ENCODE data around the gene TANGO2.
A peak's percentile ranks its signal among the peaks of the same experiment; 100 is the strongest.

The TANGO2 gene

DNA sequence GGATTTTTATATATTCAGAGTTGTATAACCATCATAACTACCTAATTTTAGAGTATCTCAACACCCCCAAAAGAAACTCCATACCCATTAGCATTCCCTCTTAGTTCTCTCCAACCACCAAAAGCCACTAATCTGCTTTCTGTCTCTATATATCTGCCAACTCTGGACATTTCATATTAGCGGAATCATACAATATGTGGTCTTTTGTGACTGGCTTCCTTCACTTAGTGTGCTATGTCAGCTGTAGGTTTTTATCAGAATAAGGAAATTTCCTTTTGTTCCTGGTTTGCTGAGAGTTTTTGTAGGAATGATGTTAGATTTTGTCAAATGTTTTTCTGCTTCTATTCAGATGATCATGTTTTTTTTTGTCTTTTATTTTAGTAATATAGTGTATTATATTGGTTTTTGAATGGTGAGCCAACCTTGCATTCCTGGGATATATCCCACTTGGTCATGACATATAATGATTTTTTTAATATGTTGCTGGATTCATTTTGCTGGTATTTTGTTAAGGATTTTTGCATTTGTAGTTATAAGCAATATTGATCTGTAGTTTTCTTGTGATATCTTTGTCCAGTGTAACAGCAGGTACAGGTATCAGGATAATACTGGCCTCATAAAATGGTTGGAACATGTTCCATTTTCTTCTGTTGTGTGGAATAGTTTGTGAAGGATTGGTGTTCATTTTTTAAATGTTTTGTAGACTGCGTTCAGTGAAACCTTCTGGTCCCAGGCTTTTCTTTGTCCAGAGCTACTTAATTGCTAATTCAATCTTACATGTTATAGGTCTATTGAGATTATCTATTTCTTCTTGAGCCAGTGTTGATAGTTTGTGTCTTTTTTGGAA lies 75.9 kb downstream of the TANGO2 start:
- H3K27me3 ChIP-seq (ENCODE audit: insufficient read depth, low read depth, severe bottlenecking) = no peaks in the 10 kb centered on the region

DNA sequence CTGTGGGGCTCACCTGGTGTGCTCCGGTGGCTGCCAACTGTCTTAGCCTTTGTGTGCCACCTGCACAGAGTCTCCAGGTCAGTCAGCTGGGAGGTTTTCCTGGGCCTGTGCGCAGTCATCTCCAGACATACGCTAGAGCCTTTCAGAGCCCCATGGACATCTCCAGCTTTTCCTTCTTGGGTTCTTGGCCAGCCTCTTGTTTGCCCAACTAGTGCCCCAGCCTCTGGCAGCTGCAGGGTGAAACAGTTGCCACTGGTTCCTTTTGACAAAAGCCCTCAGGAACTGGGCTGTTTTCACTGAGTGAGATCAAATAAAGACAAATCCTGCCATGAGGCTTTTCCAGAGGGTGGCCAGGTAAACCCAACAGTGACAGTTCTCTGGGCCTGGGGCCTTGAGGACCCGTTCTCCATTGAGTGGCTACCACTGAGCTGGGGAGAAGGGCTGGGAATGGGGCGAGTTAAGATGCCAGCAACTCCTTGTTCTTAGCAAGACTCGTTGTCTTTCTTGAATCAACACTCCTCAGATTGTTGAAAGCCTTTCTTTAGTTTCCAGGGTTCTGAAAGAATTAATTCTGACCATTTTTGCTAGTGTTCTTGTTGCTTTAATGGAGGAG lies 78.3 kb downstream of the TANGO2 start:
- Histone ChIP-seq H3K9me3 (ENCODE audit: severe bottlenecking) (no peaks in the 10 kb centered on the region), H3K36me3 (peaks cover 89% of the 10 kb centered on the region), H3K4me3 (ENCODE audit: low read depth, low read length) (no peak overlapping the region), H3K27ac (no peak overlapping the region), H3K27me3 (ENCODE audit: insufficient read depth, low read depth, severe bottlenecking) (no peaks in the 10 kb centered on the region)
- DNase-seq = no peak
- TF ChIP-seq, protein P1, sequence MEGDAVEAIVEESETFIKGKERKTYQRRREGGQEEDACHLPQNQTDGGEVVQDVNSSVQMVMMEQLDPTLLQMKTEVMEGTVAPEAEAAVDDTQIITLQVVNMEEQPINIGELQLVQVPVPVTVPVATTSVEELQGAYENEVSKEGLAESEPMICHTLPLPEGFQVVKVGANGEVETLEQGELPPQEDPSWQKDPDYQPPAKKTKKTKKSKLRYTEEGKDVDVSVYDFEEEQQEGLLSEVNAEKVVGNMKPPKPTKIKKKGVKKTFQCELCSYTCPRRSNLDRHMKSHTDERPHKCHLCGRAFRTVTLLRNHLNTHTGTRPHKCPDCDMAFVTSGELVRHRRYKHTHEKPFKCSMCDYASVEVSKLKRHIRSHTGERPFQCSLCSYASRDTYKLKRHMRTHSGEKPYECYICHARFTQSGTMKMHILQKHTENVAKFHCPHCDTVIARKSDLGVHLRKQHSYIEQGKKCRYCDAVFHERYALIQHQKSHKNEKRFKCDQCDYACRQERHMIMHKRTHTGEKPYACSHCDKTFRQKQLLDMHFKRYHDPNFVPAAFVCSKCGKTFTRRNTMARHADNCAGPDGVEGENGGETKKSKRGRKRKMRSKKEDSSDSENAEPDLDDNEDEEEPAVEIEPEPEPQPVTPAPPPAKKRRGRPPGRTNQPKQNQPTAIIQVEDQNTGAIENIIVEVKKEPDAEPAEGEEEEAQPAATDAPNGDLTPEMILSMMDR (IDR thresholded peaks at IDR 0.05; ENCODE audit: low read depth, low read length) = no peak

More for the DNA sequence above, 75.9 kb downstream of the TANGO2 start:
- Histone ChIP-seq H3K27ac (no peak overlapping the region), H3K4me3 (ENCODE audit: low read depth, low read length) (no peak overlapping the region), H3K36me3 (peaks cover 100% of the 10 kb centered on the region), H3K9me3 (ENCODE audit: severe bottlenecking) (no peaks in the 10 kb centered on the region)
- TF ChIP-seq, protein P1 (IDR thresholded peaks at IDR 0.05; ENCODE audit: low read depth, low read length) = no peak
- no peak for DNase-seq

DNA sequence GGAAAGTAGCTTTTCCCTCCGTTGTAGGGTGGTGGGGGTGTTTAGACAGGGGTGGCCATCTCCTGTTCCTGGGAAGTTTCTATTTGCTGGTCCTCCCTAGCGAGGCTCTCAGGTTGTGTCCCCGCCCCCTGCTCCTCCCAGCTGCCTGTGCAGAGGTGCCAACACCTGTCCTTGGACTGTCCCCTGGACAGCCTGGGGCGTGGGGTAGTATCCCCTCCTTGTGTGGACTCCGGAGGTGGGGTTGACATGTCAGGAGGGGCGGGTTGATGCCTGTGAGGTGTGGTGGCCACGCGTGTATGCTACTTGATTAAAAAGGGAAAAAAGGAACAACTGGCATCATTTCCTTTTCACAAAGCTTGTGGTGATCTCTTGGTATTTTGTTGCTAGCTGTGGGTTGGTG lies 80.7 kb downstream of the TANGO2 start:
- TF ChIP-seq, protein P1 (IDR thresholded peaks at IDR 0.05; ENCODE audit: low read depth, low read length) = no peak
- no peaks in the 10 kb centered on the region for H3K27me3 ChIP-seq (ENCODE audit: insufficient read depth, low read depth, severe bottlenecking)
- H3K9me3 ChIP-seq (ENCODE audit: severe bottlenecking) = no peaks in the 10 kb centered on the region
- no peak overlapping the region for H3K4me3 ChIP-seq (ENCODE audit: low read depth, low read length)
- H3K36me3 ChIP-seq = peaks cover 89% of the 10 kb centered on the region
- no peak overlapping the region for H3K27ac ChIP-seq
- DNase-seq = no peak

DNA sequence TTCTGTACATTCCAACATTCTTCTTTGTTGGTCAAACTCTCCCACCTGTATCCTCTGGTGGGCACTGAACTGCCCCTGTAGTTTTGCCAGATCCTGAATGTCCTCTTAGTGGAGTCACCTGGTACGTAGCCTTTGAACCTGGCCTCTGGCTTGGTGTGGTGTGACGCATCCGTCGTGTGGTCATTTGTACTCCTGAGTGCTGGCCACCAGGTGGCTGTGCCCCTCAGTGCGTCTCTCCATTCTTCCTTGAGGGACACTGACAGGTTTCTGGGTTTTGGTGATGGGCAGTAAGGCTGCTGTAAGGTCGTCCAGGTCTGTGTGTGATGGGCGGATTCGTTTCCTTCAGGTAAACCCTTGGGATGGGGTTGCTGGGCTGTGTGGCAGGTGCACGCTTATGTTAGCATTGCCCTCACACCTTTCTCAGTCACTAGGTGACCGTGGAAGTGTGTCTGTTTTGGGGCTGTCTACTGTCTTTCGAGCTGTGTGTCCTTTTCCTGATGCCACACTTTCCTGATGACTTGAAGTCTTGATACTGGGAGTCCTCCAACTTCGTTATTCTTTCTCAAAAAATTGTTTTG lies 81.4 kb downstream of the TANGO2 start:
- no peak for DNase-seq
- peaks cover 89% of the 10 kb centered on the region for H3K36me3 ChIP-seq
- H3K9me3 ChIP-seq (ENCODE audit: severe bottlenecking) = no peaks in the 10 kb centered on the region
- H3K4me3 ChIP-seq (ENCODE audit: low read depth, low read length) = no peak overlapping the region
- no peak overlapping the region; the same call in 1 of the 2 replicates for H3K27ac ChIP-seq
- no peaks in the 10 kb centered on the region for H3K27me3 ChIP-seq (ENCODE audit: insufficient read depth, low read depth, severe bottlenecking)
- TF ChIP-seq, protein P1 (IDR thresholded peaks at IDR 0.05; ENCODE audit: low read depth, low read length) = peak; percentile 59

DNA sequence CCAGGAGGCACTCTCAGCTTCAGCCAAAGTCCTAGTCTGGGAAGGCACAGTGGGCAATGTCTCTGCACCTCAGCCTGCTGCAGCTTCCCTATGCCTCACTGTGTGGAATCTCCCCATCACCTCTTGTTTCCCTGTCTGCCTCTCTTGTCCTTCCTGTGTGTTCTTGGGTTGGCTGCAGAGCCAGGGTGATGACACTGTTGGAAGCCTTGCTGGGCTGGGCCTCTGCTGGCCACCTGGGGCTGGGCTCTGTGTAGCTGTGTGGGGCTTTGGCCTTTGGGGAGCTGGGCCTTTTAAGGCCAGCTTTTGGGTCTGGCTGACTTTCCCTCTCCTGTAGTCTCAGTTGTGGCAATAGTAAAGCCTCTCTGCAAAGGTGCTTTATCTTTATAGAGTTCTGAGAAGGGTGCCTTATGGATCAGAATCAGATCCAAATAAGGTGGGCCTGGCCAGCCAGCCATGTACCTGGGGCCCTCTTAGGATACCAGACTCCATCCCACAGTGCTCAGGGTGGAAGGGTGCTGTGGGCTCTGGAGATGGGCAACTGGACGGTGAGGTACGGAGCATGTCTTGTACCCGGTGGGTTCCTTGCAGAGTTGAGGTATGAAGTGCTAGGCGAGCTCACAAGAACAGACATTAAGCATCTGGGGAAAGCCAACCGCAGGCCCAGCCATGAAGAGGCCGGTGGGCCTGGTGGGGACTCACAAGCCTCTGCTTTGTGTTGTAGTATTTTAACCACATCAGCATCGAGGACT lies 84.7 kb downstream of the TANGO2 start:
- H3K27ac ChIP-seq = peak overlapping the region; percentile 76
- TF ChIP-seq, protein P1 (IDR thresholded peaks at IDR 0.05; ENCODE audit: low read depth, low read length) = no peak
- peaks cover 89% of the 10 kb centered on the region for H3K36me3 ChIP-seq
- no peaks in the 10 kb centered on the region for H3K27me3 ChIP-seq (ENCODE audit: insufficient read depth, low read depth, severe bottlenecking)
- no peaks in the 10 kb centered on the region for H3K9me3 ChIP-seq (ENCODE audit: severe bottlenecking)
- DNase-seq = no peak
- H3K4me3 ChIP-seq (ENCODE audit: low read depth, low read length) = no peak overlapping the region
